GM18868 (cell line): ENCODE results near the gene SLC12A4.
"Not testable (repeated sequence)": the region's sequence is repeated elsewhere in the genome, so short reads cannot be mapped to it uniquely, and the experiment has no call there.

Experiments used
- ATAC-seq: cut with Tn5 transposase; IDR thresholded peaks from one replicate; pipeline ENCODE4 v1.9.1; 2021; ENCODE audit warnings: mild to moderate bottlenecking, moderate library complexity; ENCODE audit not compliant: unreplicated experiment

SLC12A4 gene

DNA sequence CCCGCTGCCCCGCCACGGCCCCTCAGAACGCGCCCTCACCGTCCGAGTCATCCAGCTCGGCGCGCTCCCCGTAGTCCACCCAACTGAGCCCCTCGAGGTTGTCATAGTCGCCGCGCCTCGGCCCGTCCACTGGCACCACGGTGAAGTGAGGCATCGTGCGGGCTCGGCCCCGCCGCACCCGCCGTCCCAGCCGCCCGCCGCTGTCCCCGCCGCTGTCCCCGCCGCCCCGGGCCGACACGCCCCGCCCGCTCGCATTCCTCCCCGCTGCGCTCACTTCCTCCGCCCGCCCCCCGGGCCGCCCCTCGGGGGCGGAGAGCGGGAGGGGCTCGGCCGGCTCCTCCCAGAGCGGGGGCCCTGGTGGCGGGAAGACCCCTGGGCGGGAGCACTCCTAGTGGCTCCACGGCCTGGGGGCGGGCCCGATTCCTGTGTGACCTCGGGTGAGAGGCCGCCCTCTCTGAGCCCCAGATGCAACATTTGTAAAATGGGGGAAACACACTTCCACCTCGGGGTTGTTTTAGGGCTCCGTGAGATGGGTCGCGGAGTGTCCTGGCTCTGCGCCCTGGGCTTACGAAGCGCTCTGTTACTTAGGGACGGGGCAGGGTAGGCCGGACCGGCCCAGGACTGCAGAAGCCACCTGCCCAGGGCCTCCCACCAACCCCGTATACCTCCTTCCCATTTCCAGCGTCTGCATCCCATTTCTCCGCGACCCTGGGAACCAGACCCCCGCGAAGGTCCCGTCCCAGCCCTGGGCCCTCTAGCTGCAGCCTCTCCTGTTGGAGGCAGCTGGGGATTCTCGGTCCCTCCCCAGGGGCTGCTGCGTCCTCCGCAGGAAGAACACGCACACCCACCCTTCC is at the start of gene SLC12A4:
Gene SLC12A4 (minus strand): TSS at position 238 of the 854 bp plus-strand sequence. CDS start 84 bp downstream, at position 154.
- ATAC-seq: peak; percentile 81

- no peak for ATAC-seq
These were observed 47.2 kb upstream of the SLC12A4 start, which contains the start of gene DPEP2NB for GRCh38 chr16:68015681-68016080. Gene DPEP2NB (minus strand): TSS chr16:68015911. CDS start chr16:68015770, 141 bp downstream.

DNA sequence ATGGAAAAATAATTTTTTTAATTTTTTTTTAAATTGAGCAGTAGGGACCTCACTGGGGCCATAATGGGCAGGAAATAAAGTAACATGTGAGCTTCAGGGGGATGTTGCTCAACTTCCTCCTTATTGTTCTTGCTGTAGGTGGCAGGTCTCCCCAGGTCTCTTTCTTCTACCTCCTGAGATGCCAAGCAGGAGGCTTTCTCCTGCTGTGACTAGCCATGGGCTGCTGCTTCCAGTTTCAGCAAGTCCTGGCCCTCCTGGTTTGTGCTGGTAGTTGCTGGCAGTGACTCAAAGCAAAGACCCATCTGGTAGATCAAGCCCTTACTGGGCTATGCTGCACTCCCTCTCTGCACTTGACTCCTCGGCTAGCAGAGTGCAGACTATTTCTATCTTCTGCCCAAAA is 45.0 kb upstream of the SLC12A4 start:
- ATAC-seq: no peak

GRCh38 chr16:68009872-68010271 is 41.4 kb upstream of the SLC12A4 start:
- not testable (repeated sequence) for ATAC-seq

DNA sequence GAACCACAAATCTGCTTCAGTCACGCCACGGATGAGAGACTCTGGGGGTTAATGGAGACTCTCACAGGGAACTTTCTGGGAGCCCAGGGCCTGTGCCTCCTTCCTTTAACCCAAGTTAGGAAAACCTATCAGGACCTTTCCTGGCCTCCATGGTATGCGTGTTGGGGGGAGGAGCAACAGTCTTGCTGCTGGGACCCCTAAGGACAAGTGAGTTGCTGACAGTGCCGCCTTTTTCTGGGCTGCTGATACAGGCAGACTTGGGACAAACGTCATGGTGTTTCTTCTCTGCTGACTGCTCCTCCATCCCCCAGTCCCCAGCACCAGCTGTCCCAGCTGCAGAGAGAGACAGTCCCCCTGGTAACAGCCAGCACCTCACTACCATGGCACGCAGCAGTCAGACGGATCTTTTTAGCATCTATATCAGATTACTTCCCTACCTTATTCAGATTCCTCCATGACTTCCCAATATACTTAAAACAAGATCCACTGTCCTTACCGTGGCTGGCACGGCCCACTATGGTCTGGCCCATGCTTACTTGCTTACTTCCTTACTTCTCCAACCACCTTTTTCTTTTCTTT is 40.8 kb upstream of the SLC12A4 start:
- no peak for ATAC-seq

- ATAC-seq: no peak
These were observed 37.4 kb upstream of the SLC12A4 start for GRCh38 chr16:68005786-68006286.

DNA sequence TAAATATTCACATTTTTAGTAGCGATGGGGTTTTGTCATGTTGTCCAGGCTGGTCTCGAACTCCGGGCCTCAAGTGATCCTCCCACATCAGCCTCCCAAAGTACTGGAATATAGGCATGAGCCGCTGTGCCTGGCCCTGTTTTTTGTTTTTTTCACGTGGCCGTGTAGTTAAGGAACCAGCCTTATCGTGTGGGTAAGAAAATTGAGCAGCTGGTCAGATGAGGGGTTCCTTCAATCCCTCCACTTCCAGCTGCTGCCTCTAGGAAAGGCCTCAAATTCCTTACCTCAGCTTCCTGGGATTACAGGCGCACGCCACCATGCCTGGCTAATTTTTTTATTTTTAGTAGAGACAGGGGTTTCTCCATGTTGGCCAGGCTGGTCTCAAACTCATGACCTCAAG is 36.8 kb upstream of the SLC12A4 start:
- no peak for ATAC-seq

- no peak for ATAC-seq
These were observed 34.6 kb upstream of the SLC12A4 start for GRCh38 chr16:68003031-68003430.

- ATAC-seq: no peak
These were observed 32.0 kb upstream of the SLC12A4 start for GRCh38 chr16:68000450-68000849.

DNA sequence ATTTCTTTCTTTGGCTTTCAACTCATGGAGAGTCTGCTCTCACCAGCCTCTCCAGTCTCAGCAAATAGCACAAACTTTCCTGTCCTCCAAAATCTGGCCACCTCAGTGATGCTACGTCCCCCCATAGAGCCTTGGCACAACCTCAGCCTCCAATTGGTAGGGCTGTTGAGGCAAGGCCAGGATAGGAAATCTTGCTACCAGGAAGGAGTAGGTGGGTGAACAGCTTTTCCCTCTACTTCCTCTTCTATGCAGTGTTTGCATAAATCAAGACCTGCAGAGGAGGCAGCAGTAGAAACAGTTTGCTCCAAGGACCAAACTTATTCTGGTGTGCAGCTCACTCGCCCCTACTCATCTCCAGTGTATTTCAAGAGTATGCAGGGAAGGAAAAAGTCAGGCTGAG is 31.5 kb upstream of the SLC12A4 start:
- no peak for ATAC-seq

DNA sequence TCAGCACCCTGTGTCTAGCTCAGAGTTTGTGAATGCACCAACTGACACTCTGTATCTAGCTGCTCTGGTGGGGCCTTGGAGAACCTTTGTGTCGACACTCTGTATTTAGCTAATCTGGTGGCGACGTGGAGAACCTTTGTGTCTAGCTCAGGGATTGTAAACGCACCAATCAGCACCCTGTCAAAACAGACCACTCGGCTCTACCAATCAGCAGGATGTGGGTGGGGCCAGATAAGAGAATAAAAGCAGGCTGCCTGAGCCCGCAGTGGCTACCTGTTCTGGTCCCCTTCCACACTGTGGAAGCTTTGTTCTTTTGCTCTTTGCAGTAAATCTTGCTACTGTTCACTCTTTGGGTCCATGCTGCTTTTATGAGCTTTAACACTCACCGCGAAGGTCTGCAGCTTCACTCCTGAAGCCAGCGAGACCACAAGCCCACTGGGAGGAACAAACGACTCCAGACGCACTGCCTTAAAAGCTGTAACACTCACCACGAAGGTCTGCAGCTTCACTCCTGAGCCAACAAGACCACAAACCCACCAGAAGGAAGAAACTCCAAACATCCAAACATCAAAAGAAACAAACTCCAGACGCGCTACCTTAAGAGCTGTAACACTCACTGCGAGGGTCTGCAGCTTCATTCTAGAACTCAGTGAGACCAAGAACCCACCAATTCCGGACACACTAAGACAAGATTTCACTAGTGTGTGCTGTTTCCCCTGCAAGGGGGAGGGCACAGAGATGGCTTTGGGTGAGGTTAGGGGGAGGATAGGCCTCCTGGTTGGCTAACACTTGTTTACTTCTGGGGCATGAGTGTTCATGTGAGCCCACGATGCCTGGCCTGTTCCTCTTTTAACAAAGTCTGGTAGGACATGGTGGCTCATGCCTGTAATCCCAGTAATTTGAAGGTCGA is 30.6 kb upstream of the SLC12A4 start, which contains the start of gene DPEP2:
Gene DPEP2 (minus strand): TSS at position 706 of the 910 bp plus-strand sequence. CDS start 6,272 bp downstream, outside the sequence.
- not testable (repeated sequence) for ATAC-seq

DNA sequence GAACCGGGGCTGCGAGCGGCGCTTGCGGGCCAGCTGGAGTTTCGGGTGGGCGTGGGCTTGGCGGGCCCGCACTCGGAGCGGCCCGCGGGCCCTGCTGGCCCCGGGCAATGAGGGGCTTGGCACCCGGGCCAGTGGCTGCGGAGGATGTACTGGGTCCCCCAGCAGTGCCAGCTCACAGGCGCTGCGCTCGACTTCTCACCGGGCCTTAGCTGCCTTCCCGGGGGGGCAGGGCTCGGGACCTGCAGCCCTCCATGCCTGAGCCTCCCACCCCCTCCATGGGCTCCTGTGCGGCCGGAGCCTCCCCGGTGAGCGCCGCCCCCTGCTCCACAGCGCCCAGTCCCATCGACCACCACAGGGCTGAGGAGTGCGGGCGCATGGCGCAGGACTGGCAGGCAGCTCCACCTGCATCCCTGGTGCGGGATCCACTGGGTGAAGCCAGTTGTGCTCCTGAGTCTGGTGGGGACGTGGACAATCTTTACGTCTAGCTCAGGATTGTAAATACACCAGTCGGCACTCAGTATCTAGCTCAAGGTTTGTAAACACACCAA is 29.9 kb upstream of the SLC12A4 start:
- not testable (repeated sequence) for ATAC-seq

DNA sequence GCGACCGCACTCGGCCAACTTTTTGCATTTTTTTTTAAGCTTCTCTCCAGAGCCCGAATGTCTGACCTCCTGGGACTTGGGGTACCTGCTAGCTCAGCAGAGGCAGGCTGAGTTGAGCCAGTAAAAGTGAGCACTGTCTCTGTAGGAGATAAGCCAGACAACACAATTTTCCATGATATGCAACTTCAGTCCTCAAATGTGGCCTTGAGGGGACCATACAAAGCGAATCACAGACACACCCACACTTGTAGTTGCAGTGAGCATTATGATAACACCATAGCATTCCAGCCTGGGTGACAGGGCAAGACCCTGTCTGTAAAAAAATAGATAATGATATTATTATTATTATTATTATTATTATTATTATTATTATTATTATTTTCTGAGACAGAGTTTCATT is 28.2 kb upstream of the SLC12A4 start:
- ATAC-seq: no peak

DNA sequence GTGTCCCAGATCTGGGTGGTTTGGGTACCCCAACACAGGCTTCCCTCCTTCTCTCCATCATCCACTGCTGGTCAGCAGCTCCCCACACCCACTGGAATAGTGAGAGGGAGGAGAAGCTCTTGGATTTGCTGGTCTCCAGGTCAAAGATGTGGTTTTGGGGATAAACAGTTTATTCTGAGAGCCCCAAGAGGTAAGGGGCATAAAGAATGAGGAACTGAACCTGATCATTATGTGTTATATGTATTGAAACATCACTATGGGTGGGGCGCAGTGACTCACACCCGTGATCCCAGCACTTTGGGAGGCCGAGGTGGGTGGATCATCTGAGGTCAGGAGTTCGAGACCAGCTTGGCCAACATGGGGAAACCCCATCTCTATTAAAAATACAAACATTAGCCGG is 27.0 kb upstream of the SLC12A4 start:
- ATAC-seq: no peak

DNA sequence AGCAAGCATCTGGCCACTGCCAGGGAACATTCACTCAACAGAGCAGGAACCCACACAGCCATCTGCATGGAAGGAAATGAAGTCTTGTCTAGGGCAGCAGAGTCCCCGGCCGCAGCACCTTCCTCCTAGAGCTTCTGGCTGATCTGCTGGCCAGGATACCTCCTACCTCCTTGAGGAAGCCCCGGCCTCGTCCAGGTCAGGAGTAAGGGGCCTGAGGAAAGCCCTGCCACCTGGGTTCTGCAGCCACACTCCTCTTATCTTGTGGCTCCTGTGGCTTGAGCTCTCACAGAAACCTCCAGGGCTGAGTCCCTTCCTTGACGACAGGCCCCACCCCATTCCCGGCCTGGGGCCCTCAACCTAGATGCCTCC is 25.6 kb upstream of the SLC12A4 start:
- ATAC-seq: not testable (repeated sequence)

- ATAC-seq: peak; percentile 63
These were observed 25.0 kb upstream of the SLC12A4 start for GRCh38 chr16:67993207-67994039.

DNA sequence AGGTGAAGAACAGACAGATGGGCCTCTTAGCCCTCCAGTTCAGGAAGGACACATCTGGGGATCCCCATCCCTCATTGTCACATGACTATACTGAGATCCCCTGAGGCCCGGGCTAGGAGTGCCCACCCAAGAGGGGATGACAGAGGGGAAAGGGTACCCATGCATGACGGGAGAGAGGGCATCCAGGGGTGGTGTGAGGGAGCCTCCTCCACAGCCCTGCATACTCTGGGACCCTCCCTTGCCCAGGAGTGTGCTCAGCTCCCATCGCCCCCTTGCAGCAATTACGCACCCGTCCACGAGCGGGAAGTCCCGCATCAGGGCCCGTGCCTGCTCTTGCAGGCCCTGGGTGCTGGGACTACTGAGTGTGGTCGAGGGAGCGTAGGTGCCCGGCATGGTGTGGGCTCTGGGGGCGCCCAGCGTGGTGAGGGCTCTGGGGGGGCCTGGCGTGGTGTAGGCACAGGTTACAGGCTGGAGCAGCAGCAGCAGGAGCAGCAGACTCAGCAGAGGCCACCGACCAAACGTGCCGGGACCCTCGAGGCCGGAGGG is 24.3 kb upstream of the SLC12A4 start:
- no peak for ATAC-seq

DNA sequence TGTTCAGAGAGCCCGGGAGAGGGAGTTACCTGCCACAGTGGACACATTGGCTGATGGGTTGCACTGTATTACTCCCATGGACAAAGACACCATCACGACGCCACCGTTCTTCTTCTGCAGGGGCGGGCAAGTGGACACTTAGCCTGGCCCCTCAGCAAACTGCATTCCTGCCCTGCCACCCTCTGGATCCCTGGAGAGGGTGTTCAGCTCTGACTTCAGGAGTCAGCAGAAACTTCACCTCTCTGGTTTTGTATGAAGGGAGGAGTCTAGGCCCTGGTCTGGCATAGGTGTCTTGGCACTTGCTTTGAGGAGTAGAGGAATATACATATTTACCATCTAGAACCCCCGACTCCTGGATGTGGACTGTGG is 21.6 kb upstream of the SLC12A4 start:
- no peak for ATAC-seq

- peak; percentile 41 for ATAC-seq
These were observed 21.0 kb upstream of the SLC12A4 start for GRCh38 chr16:67989322-67990017.
